Effector CD4-positive, alpha-beta T cell (primary cell): Measurements from ENCODE around the gene SLC47A1. TPM values are rescaled to one million over a fixed set of nuclear protein-coding genes. Genes with fewer than 3 reads are reported as not detected.
A peak's percentile ranks its signal among the peaks of the same experiment; 100 is the strongest.
"Not testable (repeated sequence)": the region's sequence is repeated elsewhere in the genome, so short reads cannot be mapped to it uniquely, and the experiment has no call there.

Experiments
- DNase-seq: peaks from one replicate; pipeline ENCODE4 v3.0.0-alpha.2; 2020
- total RNA-seq: gene quantifications from one replicate; lab custom pipeline; 2026; lab: John Stamatoyannopoulos, UW

The SLC47A1 gene
- not detected for total RNA-seq

GRCh38 chr17:19533718-19534561 is at the start of gene SLC47A1:
SLC47A1 (plus strand) TSS chr17:19533854; CDS start chr17:19533940, 86 bp downstream.
- no peak for DNase-seq

- DNase-seq = no peak
Observed at GRCh38 chr17:19485800-19486340, 47.8 kb upstream of the SLC47A1 start.

GRCh38 chr17:19486351-19487023 is 47.2 kb upstream of the SLC47A1 start:
- no peak for DNase-seq

GRCh38 chr17:19487024-19487600 is 46.5 kb upstream of the SLC47A1 start:
- no peak for DNase-seq

GRCh38 chr17:19492141-19492540 is 41.5 kb upstream of the SLC47A1 start:
- DNase-seq = no peak

GRCh38 chr17:19494961-19495806 is 38.5 kb upstream of the SLC47A1 start:
- no peak for DNase-seq

GRCh38 chr17:19495828-19496528 is 37.7 kb upstream of the SLC47A1 start:
- no peak for DNase-seq

GRCh38 chr17:19497624-19498023 is 36.0 kb upstream of the SLC47A1 start:
- no peak for DNase-seq

GRCh38 chr17:19501219-19501618 is 32.4 kb upstream of the SLC47A1 start:
- no peak for DNase-seq

GRCh38 chr17:19502517-19502916 is 31.1 kb upstream of the SLC47A1 start:
- DNase-seq = no peak

GRCh38 chr17:19505561-19505960 is 28.1 kb upstream of the SLC47A1 start:
- not testable (repeated sequence) for DNase-seq

- peak; percentile 81 for DNase-seq
Observed at GRCh38 chr17:19507775-19508576, 25.7 kb upstream of the SLC47A1 start.

- DNase-seq = no peak
Observed at GRCh38 chr17:19508577-19508867, 25.1 kb upstream of the SLC47A1 start.

- DNase-seq = not testable (repeated sequence)
Observed at GRCh38 chr17:19509281-19509852, 24.3 kb upstream of the SLC47A1 start.

GRCh38 chr17:19510903-19511302 is 22.8 kb upstream of the SLC47A1 start:
- no peak for DNase-seq

- DNase-seq = peak; percentile 53
Observed at GRCh38 chr17:19513897-19514488, 19.7 kb upstream of the SLC47A1 start.

- DNase-seq = no peak
Observed at GRCh38 chr17:19517699-19518098, 16.0 kb upstream of the SLC47A1 start.

- not testable (repeated sequence) for DNase-seq
Observed at GRCh38 chr17:19519388-19520291, 14.0 kb upstream of the SLC47A1 start.

- no peak for DNase-seq
Observed at GRCh38 chr17:19520641-19521040, 13.0 kb upstream of the SLC47A1 start.
